Keratinocyte (primary cell): ENCODE results near the gene RABL2B. TPM values are rescaled to one million over a fixed set of nuclear protein-coding genes. Genes with fewer than 3 reads are reported as not detected.

Experiments used
- DNase-seq: peaks from one replicate; pipeline ENCODE4 v3.0.0-alpha.2; 2011; ENCODE audit warnings: low read depth, missing footprints, low spot score
- FAIRE-seq: peaks from 2 replicates; lab custom pipeline; 2011; peaks lifted over from hg19 to GRCh38; lab: Jason Lieb, UNC
- H2AFZ ChIP-seq: 2 replicates; pipeline ENCODE4 v1.6.0; 2012; ENCODE audit warnings: low read length, control low read depth, inconsistent platforms; ENCODE audit not compliant: control insufficient read depth
- H3K27ac ChIP-seq: 2 replicates; pipeline ENCODE4 v1.5.1; 2011; ENCODE audit warnings: low read length; ENCODE audit not compliant: control insufficient read depth, insufficient read depth
- H3K27me3 ChIP-seq: 3 replicates; pipeline ENCODE4 v1.6.0; 2011; ENCODE audit warnings: low read length; ENCODE audit not compliant: control insufficient read depth, insufficient read depth; ENCODE audit errors: extremely low read depth
- H3K36me3 ChIP-seq, 2 experiments: 2 replicates in 1 of 2; 3 replicates in 1 of 2; pipeline ENCODE4 v1.5.1; 2011; ENCODE audit warnings: low read length in 2 of 2, mild to moderate bottlenecking in 1 of 2; ENCODE audit not compliant: control insufficient read depth in 2 of 2, insufficient read depth in 2 of 2; ENCODE audit errors: extremely low read depth in 1 of 2
- H3K4me1 ChIP-seq: 3 replicates; pipeline ENCODE4 v1.5.1; 2011; ENCODE audit warnings: low read length; ENCODE audit not compliant: control insufficient read depth, insufficient read depth; ENCODE audit errors: extremely low read depth
- H3K4me2 ChIP-seq: 3 replicates; pipeline ENCODE4 v1.6.0; 2011; ENCODE audit warnings: low read depth, low read length; ENCODE audit not compliant: control insufficient read depth, insufficient read depth; ENCODE audit errors: extremely low read depth
- H3K4me3 ChIP-seq, 3 experiments: fragments of 200-600 bp in 1 of 3; sonication (generic) in 1 of 3; 2 replicates in 2 of 3; 3 replicates in 1 of 3; pipeline ENCODE4 v1.5.1; 2011 to 2016; ENCODE audit warnings: low read length in 3 of 3, mild to moderate bottlenecking in 3 of 3, control low read depth in 2 of 3, inconsistent platforms in 1 of 3, low read depth in 1 of 3, mixed read lengths in 1 of 3, mixed run types in 1 of 3, moderate library complexity in 1 of 3; ENCODE audit not compliant: control insufficient read depth in 2 of 3, insufficient read depth in 2 of 3; ENCODE audit errors: extremely low read depth in 1 of 3
- H3K79me2 ChIP-seq: 2 replicates; pipeline ENCODE4 v1.6.0; 2012; ENCODE audit warnings: low read length; ENCODE audit not compliant: control insufficient read depth, insufficient read depth
- H3K9ac ChIP-seq: 3 replicates; pipeline ENCODE4 v1.6.0; 2011; ENCODE audit warnings: low read length; ENCODE audit not compliant: control insufficient read depth, insufficient read depth; ENCODE audit errors: extremely low read depth
- H3K9me1 ChIP-seq: 3 replicates; pipeline ENCODE4 v1.6.0; 2011; ENCODE audit warnings: low read length; ENCODE audit not compliant: control insufficient read depth, insufficient read depth; ENCODE audit errors: extremely low read depth
- H3K9me3 ChIP-seq: 2 replicates; pipeline ENCODE4 v1.5.1; 2012; ENCODE audit warnings: low read depth, low read length; ENCODE audit not compliant: control insufficient read depth
- H4K20me1 ChIP-seq: 3 replicates; pipeline ENCODE4 v1.6.0; 2011; ENCODE audit warnings: low read length; ENCODE audit not compliant: control insufficient read depth, insufficient read depth; ENCODE audit errors: extremely low read depth
- EZH2 ChIP-seq: IDR thresholded peaks from one replicate; pipeline ENCODE4 v1.6.1; 2012; ENCODE audit warnings: inconsistent platforms, mild to moderate bottlenecking, low read length, moderate library complexity
- dilution Hi-C: fragments of 300-500 bp; cut with MboI; formaldehyde crosslinking; loops from one replicate; pipeline ENCODE4 v1.7.0; 2020; ENCODE audit warnings: low sequenced_read_pairs; ENCODE audit not compliant: extremely low pct_ligation_motif_present
- polyA plus RNA-seq, 5 experiments: library from polyadenylated mRNA; depleted of rRNA in 3 of 5; stranded (reverse) in 3 of 5; stranded (forward) in 1 of 5; unstranded in 1 of 5; fragments of >200 nt; gene quantifications; 1 replicate in 1 of 5; 2 replicates in 3 of 5; 3 replicates in 1 of 5; pipeline versions ENCODE4 v1.2.1 to v1.2.3, GENCODE V29; 2011 to 2012; ENCODE audit warnings: missing spikeins in 2 of 5, low read depth in 1 of 5, low replicate concordance in 1 of 5
- TF ChIP-seq, protein P1 (sequence below), 3 experiments: IDR thresholded peaks in 1 of 3; conservative IDR thresholded peaks in 1 of 3; optimal IDR thresholded peaks in 1 of 3; 2 replicates in 2 of 3; 3 replicates in 1 of 3; pipeline versions ENCODE3 to v1.5.1; 2011; ENCODE audit warnings: low read length in 3 of 3, mild to moderate bottlenecking in 3 of 3, moderate library complexity in 2 of 3, control low read depth in 1 of 3, inconsistent platforms in 1 of 3; ENCODE audit not compliant: insufficient read depth in 2 of 3; ENCODE audit errors: extremely low read depth in 1 of 3

The RABL2B gene
- polyA plus RNA-seq, 1 donor (not counting 4 experiments of a cell fraction or from before 2014, with no cell fraction given) = 29.8 TPM

DNA sequence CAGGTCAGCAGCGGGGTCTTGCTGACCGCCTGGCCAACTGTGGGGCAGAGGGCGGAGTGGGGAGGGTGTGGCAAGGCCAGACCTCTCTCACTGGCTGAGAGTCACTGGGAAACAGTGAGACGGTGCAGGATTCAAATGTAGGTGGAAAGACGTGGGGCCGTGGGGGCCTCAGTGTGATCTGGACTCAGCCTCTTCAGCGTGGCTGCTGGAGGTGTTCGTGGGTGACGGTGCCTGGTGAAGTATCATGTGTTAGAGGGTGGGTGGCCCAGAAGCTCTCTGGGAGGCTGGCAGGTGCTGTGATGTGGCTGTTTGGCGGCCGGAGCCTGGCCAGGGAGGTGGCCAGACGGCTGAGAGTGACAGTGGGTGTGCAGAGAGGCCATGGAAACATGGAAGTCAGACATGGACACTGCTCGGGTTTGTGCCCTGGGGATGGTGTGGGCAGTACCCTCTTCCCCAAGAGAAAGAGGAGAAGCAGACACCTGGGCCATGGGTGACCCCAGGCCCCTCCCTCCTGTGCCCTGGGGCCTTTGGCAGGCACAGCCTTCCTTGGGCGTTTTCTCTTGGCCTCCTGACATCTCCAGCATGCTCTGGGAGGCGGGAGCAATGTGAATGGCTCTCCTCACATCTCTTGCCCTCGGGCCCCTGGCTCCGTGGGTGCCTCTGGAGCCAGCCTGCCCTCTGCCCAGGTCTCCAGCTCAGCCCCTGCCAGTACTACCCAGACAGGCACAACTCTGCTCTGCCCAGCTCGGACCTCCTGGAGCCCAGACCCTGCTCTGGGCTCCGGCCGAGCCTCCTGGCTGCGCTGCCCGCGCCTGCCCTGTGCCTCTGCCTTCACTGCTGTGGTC lies 55.5 kb downstream of the RABL2B start:
- H3K4me1 ChIP-seq = peaks cover 10% of the 10 kb centered on the region
- peaks cover 4% of the 10 kb centered on the region for H3K27me3 ChIP-seq
- no peak overlapping the region for H3K4me2 ChIP-seq
- H3K9me1 ChIP-seq = no peaks in the 10 kb centered on the region
- FAIRE-seq (no peak), DNase-seq (no peak)
- H3K79me2 ChIP-seq = no peaks in the 10 kb centered on the region
- no peak overlapping the region for H3K4me3 ChIP-seq
- no peak overlapping the region for H3K9ac ChIP-seq
- TF ChIP-seq EZH2 = no peak
- TF ChIP-seq, protein P1, sequence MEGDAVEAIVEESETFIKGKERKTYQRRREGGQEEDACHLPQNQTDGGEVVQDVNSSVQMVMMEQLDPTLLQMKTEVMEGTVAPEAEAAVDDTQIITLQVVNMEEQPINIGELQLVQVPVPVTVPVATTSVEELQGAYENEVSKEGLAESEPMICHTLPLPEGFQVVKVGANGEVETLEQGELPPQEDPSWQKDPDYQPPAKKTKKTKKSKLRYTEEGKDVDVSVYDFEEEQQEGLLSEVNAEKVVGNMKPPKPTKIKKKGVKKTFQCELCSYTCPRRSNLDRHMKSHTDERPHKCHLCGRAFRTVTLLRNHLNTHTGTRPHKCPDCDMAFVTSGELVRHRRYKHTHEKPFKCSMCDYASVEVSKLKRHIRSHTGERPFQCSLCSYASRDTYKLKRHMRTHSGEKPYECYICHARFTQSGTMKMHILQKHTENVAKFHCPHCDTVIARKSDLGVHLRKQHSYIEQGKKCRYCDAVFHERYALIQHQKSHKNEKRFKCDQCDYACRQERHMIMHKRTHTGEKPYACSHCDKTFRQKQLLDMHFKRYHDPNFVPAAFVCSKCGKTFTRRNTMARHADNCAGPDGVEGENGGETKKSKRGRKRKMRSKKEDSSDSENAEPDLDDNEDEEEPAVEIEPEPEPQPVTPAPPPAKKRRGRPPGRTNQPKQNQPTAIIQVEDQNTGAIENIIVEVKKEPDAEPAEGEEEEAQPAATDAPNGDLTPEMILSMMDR (optimal IDR thresholded peaks at IDR 0.05 in 1 of 3, IDR thresholded peaks at IDR 0.05 in 1 of 3, conservative IDR thresholded peaks at IDR 0.05 in 1 of 3; ENCODE audit: extremely low read depth in 1 of 3, insufficient read depth in 2 of 3, low read length in 3 of 3) = no peak
- no peaks in the 10 kb centered on the region for H4K20me1 ChIP-seq
- no peak overlapping the region for H3K27ac ChIP-seq
- H3K9me3 ChIP-seq = no peaks in the 10 kb centered on the region
- no peaks in the 10 kb centered on the region for H3K36me3 ChIP-seq
- no peak overlapping the region for H2AFZ ChIP-seq
- dilution Hi-C loops = no loop called here

DNA sequence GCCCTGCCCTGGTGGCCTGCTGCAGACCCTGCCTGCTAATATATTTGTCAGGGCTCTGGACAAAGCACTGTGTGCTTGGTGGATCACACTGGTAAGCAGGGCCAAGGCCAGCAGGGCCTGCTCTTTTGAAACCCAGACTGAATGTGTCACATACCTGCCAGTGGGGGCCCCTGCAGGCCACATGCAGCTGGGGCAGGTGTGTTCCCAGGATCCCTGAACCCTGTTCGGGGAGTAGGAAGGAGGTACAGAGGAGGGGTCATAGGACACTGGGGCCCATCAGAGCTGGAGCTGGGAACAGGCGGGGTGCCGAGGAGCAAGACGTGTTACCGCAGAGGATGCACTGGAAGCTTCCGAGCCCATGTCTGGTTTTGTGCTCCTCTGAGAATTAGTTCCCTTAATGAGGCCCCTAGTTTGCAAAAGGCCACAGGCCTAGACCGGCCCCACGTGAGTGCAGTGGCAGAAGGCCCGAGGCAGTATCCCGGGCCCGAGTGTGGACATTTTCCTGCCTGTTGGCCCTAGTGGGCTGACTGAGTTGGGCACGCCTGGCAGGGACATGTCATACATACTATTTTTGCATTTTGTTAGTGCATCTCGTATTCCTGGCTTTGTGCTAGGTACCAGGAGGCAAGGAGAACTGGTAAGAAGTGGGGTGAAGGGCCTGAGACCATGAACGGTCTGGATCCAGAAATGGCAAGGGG lies 56.6 kb downstream of the RABL2B start:
- Histone ChIP-seq H3K4me3 (no peak overlapping the region), H3K9me3 (no peaks in the 10 kb centered on the region), H3K4me2 (no peak overlapping the region), H3K9me1 (no peaks in the 10 kb centered on the region), H4K20me1 (no peaks in the 10 kb centered on the region), H3K27me3 (peaks cover 2% of the 10 kb centered on the region), H3K79me2 (no peaks in the 10 kb centered on the region), H3K27ac (no peak overlapping the region), H3K4me1 (peaks cover 4% of the 10 kb centered on the region), H2AFZ (no peak overlapping the region), H3K36me3 (no peaks in the 10 kb centered on the region), H3K9ac (no peak overlapping the region)
- TF ChIP-seq EZH2 = no peak
- TF ChIP-seq, protein P1 (optimal IDR thresholded peaks at IDR 0.05 in 1 of 3, IDR thresholded peaks at IDR 0.05 in 1 of 3, conservative IDR thresholded peaks at IDR 0.05 in 1 of 3; ENCODE audit: extremely low read depth in 1 of 3, insufficient read depth in 2 of 3, low read length in 3 of 3) = peak in 2 of 3 experiments; percentile 10 to 12
- no peak for DNase-seq
- dilution Hi-C loops = no loop called here
- FAIRE-seq = no peak
